Right atrium auricular region (tissue), 2 donors: ENCODE results near the gene CCDC85C. TPM values are rescaled to one million over a fixed set of nuclear protein-coding genes. Genes with fewer than 3 reads are reported as not detected.

Experiments
- DNase-seq: peaks from one replicate; pipeline ENCODE4 v3.0.0-alpha.2; 2019; ENCODE audit warnings: low spot score
- H3K27ac ChIP-seq, 2 donors: fragments of 200-600 bp; sonication (generic); 1 replicate in 1 of 2; 2 replicates in 1 of 2; pipeline ENCODE4 v1.5.1; 2016 to 2019
- H3K27me3 ChIP-seq, 2 donors: fragments of 200-600 bp; sonication (generic); one replicate each; pipeline versions ENCODE4 v1.5.1 to v1.6.0; 2017 to 2019
- H3K36me3 ChIP-seq: fragments of 200-600 bp; sonication (generic); one replicate; pipeline ENCODE4 v1.5.1; 2016
- H3K4me1 ChIP-seq, 2 donors: fragments of 200-600 bp; sonication (generic); one replicate each; pipeline versions ENCODE4 v1.5.1 to v1.6.0; 2017 to 2019
- H3K4me3 ChIP-seq, 2 donors: fragments of 200-600 bp; sonication (generic); 1 replicate in 1 of 2; 2 replicates in 1 of 2; pipeline ENCODE4 v1.5.1; 2017 to 2019; ENCODE audit warnings: mild to moderate bottlenecking in 1 of 2, moderate library complexity in 1 of 2
- H3K9me3 ChIP-seq, 2 donors: fragments of 200-600 bp; sonication (generic); one replicate each; pipeline ENCODE4 v1.5.1; 2019
- CTCF ChIP-seq, 2 donors: fragments of 200-600 bp; sonication (generic); IDR thresholded peaks; one replicate each; pipeline ENCODE4 v1.5.1; 2019; ENCODE audit warnings: antibody characterized with exemption in 2 of 2
- total RNA-seq, 2 donors: library from RNA; depleted of rRNA; stranded (reverse); fragments of >200 nt; gene quantifications; one replicate each; pipeline ENCODE4 v1.1.0, GENCODE V29; 2016

CCDC85C gene
- total RNA-seq, 2 donors from 2014 or later: 17.1 to 17.7 TPM

GRCh38 chr14:99573436-99574098 lies 30.4 kb downstream of the CCDC85C start:
- H3K27me3 ChIP-seq: no peaks in the 10 kb centered on the region
- no peaks in the 10 kb centered on the region for H3K9me3 ChIP-seq
- no peak for TF ChIP-seq CTCF (IDR thresholded peaks at IDR 0.05)
- peak overlapping the region; percentile 81 to 84 for H3K27ac ChIP-seq
- no peak overlapping the region for H3K4me3 ChIP-seq
- peaks cover 0 to 94% of the 10 kb centered on the region in 2 donors for H3K4me1 ChIP-seq
- H3K36me3 ChIP-seq: no peaks in the 10 kb centered on the region
- no peak for DNase-seq

- TF ChIP-seq CTCF (IDR thresholded peaks at IDR 0.05): no peak
- no peaks in the 10 kb centered on the region for H3K36me3 ChIP-seq
- H3K4me1 ChIP-seq: peaks cover 0 to 96% of the 10 kb centered on the region in 2 donors
- no peak for DNase-seq
- peak overlapping the region; percentile 81 to 84 for H3K27ac ChIP-seq
- H3K4me3 ChIP-seq: no peak overlapping the region
- H3K27me3 ChIP-seq: no peaks in the 10 kb centered on the region
- no peaks in the 10 kb centered on the region for H3K9me3 ChIP-seq
Measured at GRCh38 chr14:99573000-99573330, 31.0 kb downstream of the CCDC85C start.

- no peak for DNase-seq
- Histone ChIP-seq H3K36me3 (no peaks in the 10 kb centered on the region), H3K27ac (peak overlapping the region; percentile 81 to 84), H3K27me3 (no peaks in the 10 kb centered on the region), H3K4me1 (peaks cover 0 to 100% of the 10 kb centered on the region in 2 donors), H3K9me3 (no peaks in the 10 kb centered on the region), H3K4me3 (no peak overlapping the region)
- peak in 1 of 2 donors; percentile 18 for TF ChIP-seq CTCF (IDR thresholded peaks at IDR 0.05)
Measured at GRCh38 chr14:99572173-99572999, 31.6 kb downstream of the CCDC85C start.

- H3K4me1 ChIP-seq: peaks cover 0 to 100% of the 10 kb centered on the region in 2 donors
- DNase-seq: no peak
Measured at GRCh38 chr14:99571303-99571986, 32.6 kb downstream of the CCDC85C start.

More at GRCh38 chr14:99571303-99571986, 32.6 kb downstream of the CCDC85C start:
- Histone ChIP-seq H3K27me3 (no peaks in the 10 kb centered on the region), H3K27ac (peak overlapping the region; percentile 81 to 84), H3K36me3 (no peaks in the 10 kb centered on the region), H3K9me3 (no peaks in the 10 kb centered on the region), H3K4me3 (no peak overlapping the region)
- TF ChIP-seq CTCF (IDR thresholded peaks at IDR 0.05): no peak
